HepG2 (cell line): ENCODE data around the gene PTPRCAP. TPM values are rescaled to one million over a fixed set of nuclear protein-coding genes. Genes with fewer than 3 reads are reported as not detected.

Source experiments
- AFF4 ChIP-seq: sonication (generic); formaldehyde crosslinking; IDR thresholded peaks from 2 replicates; pipeline ENCODE4 v1.4.0; 2020; ENCODE audit warnings: missing genetic modification reagents
- BHLHE40 ChIP-seq: IDR thresholded peaks from 2 replicates; pipeline ENCODE4 v1.6.1; 2011; ENCODE audit warnings: low read length, improper control_type of control experiment
- CERS6 ChIP-seq: sonication (generic); formaldehyde crosslinking; IDR thresholded peaks from 2 replicates; pipeline ENCODE4 v1.5.0; 2020; ENCODE audit warnings: missing genetic modification reagents
- HMGXB4 ChIP-seq, 2 experiments: sonication (generic) in 1 of 2; formaldehyde crosslinking in 1 of 2; IDR thresholded peaks; 2 replicates each; pipeline versions ENCODE4 v1.4.0 to v1.6.1; 2018 to 2020; ENCODE audit warnings: missing genetic modification reagents in 2 of 2, borderline replicate concordance in 1 of 2, low read depth in 1 of 2, mild to moderate bottlenecking in 1 of 2, missing biosample characterization in 1 of 2
- KLF6 ChIP-seq: IDR thresholded peaks from 2 replicates; pipeline ENCODE4 v1.8.0; 2016; ENCODE audit warnings: missing biosample characterization, missing genetic modification reagents
- MNT ChIP-seq: fragments of 450-650 bp; IDR thresholded peaks from 2 replicates; pipeline ENCODE4 v1.6.1; 2016
- MXI1 ChIP-seq: IDR thresholded peaks from 3 replicates; pipeline ENCODE4 v1.6.1; 2012; ENCODE audit warnings: low read depth, low read length, inconsistent platforms, borderline replicate concordance
- NFATC3 ChIP-seq: sonication (generic); formaldehyde crosslinking; IDR thresholded peaks from 2 replicates; pipeline ENCODE4 v1.5.1; 2020; ENCODE audit warnings: mild to moderate bottlenecking, missing genetic modification reagents
- NR1H2 ChIP-seq: sonication (generic); formaldehyde crosslinking; IDR thresholded peaks from 2 replicates; pipeline ENCODE4 v1.8.1; 2022; ENCODE audit warnings: low read depth, missing genetic modification reagents, borderline replicate concordance
- NR3C1 ChIP-seq: sonication (generic); formaldehyde crosslinking; IDR thresholded peaks from 2 replicates; pipeline ENCODE4 v1.4.0; 2020; ENCODE audit warnings: missing genetic modification reagents
- RCOR2 ChIP-seq: IDR thresholded peaks from 2 replicates; pipeline ENCODE4 v1.6.1; 2016; ENCODE audit warnings: missing biosample characterization, missing genetic modification reagents
- REL ChIP-seq: sonication (generic); formaldehyde crosslinking; conservative IDR thresholded peaks from 2 replicates; pipeline ENCODE4 v1.8.0; 2022; ENCODE audit warnings: mild to moderate bottlenecking, missing genetic modification reagents, moderate library complexity
- SNRNP70 ChIP-seq: fragments of 200-400 bp; formaldehyde crosslinking; IDR thresholded peaks from 2 replicates; pipeline ENCODE4 v1.6.1; 2017; ENCODE audit warnings: mild to moderate bottlenecking, low read depth, low read length, moderate library complexity
- YEATS4 ChIP-seq: sonication (generic); formaldehyde crosslinking; IDR thresholded peaks from 2 replicates; pipeline ENCODE4 v1.4.0; 2020; ENCODE audit warnings: missing genetic modification reagents, borderline replicate concordance
- ZC3H13 ChIP-seq: sonication (generic); formaldehyde crosslinking; IDR thresholded peaks from 2 replicates; pipeline ENCODE4 v1.8.1; 2023; ENCODE audit warnings: mild to moderate bottlenecking, missing genetic modification reagents, moderate library complexity
- ZNF230 ChIP-seq: sonication (generic); formaldehyde crosslinking; IDR thresholded peaks from 2 replicates; pipeline ENCODE4 v1.4.0; 2020; ENCODE audit warnings: mild to moderate bottlenecking, missing genetic modification reagents
- ZNF44 ChIP-seq: sonication (generic); formaldehyde crosslinking; IDR thresholded peaks from 2 replicates; pipeline ENCODE4 v1.5.1; 2020; ENCODE audit warnings: mild to moderate bottlenecking, missing genetic modification reagents
- ZNF460 ChIP-seq: sonication (generic); formaldehyde crosslinking; IDR thresholded peaks from 2 replicates; pipeline ENCODE4 v1.5.1; 2020; ENCODE audit warnings: missing genetic modification reagents, mild to moderate bottlenecking, borderline replicate concordance
- ZNF546 ChIP-seq: sonication (generic); formaldehyde crosslinking; conservative IDR thresholded peaks from 2 replicates; pipeline ENCODE4 v1.8.1; 2023; ENCODE audit warnings: mild to moderate bottlenecking, missing genetic modification reagents
- ZNF775 ChIP-seq: sonication (generic); formaldehyde crosslinking; IDR thresholded peaks from 2 replicates; pipeline ENCODE4 v1.4.0; 2020; ENCODE audit warnings: missing genetic modification reagents, mild to moderate bottlenecking, moderate library complexity, borderline replicate concordance
- polyA plus RNA-seq, 8 experiments: library from polyadenylated mRNA; depleted of rRNA in 3 of 8; stranded (reverse) in 7 of 8; unstranded in 1 of 8; fragments of >200 nt; fragmentation: Illumina TruSeq in 4 of 8; extraction: Trizol in 4 of 8; gene quantifications; 2 replicates each; pipeline versions ENCODE4 v1.2.1 to v1.2.3, GENCODE V29; 2011 to 2016; ENCODE audit warnings: low read depth in 4 of 8, missing spikeins in 1 of 8, mixed read lengths in 1 of 8; ENCODE audit not compliant: insufficient read depth in 1 of 8
- total RNA-seq, 5 experiments: library from RNA; depleted of rRNA; stranded (reverse); fragments of >200 nt; fragmentation: Illumina TruSeq; extraction: Trizol; gene quantifications; 2 replicates each; pipeline ENCODE4 v1.2.3, GENCODE V29; 2016; ENCODE audit warnings: low read depth in 1 of 5

PTPRCAP gene
- total and polyA plus RNA-seq, 2 of the 13 experiments (the other 11 are each of a cell fraction or from before 2014, with no cell fraction given) = 0.60 to 0.70 TPM

DNA sequence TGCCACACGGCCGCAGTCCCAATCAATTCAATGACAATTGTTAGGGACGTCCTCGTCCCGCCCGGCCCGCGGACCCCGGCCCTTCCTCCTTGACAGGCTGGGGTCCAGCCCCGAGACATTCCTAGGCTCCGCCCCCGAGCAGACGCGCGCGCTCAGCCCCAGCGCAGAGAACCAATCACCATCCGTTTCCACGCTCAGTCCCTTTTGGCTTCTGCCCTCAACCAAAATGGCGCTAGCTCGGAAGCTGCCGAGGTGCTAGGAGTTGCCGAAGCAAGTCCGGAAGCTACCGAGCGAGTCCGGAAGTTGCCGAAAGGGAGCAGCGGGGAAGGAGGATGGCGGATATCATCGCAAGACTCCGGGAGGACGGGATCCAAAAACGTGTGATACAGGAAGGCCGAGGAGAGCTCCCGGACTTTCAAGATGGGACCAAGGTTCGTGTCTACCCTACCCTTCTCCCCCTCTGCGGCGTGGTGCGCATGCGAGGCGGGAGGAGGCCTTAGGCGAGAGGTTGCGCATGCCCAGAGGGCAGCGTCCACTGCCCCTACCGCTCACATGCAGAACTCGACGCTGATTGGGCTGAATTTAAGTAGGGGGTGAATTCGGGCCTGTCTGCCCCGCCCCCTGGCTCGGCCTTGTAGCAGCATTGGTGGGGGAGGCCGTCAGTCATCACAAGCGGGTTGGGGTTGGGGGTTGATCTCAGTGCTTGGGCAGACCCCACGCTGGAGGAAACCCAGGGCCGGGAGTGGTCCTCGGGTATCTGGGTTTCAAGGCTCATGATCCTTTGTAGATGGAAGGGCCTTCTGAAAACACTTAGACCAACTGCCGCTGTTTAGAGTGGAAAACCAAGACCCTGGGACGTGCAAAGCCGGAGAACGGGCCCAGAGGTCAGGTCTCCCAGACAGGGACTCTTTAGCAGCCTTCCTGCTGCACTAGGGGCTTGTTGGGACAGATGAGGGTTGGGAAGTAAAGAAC is 45.6 kb upstream of the PTPRCAP start, which contains the start of gene AIP (continued):
- TF ChIP-seq MNT (peak; percentile 10; the same call in 1 of the 2 replicates), ZNF44 (peak; percentile 82), SNRNP70 (no peak), KLF6 (peak; percentile 98), ZC3H13 (CRISPR knock-in tag) (peak; percentile 77; the same call in 1 of the 2 replicates), BHLHE40 (no peak), ZNF460 (no peak; the same call in 1 of the 2 replicates), ZNF546 (CRISPR knock-in tag) (peak; percentile 97), HMGXB4 (CRISPR knock-in tag; IDR thresholded peaks at IDR 0.05; ENCODE audit: borderline replicate concordance in 1 of 2, low read depth in 1 of 2) (peak; percentile 76 to 78; a peak in 3 of 4 replicates), ZNF775 (peak; percentile 94), ZNF230 (CRISPR knock-in tag) (peak; percentile 94; the same call in 1 of the 2 replicates), RCOR2 (CRISPR knock-in tag) (peak; percentile 68; the same call in 1 of the 2 replicates), CERS6 (CRISPR knock-in tag) (peak; percentile 88; the same call in 1 of the 2 replicates), AFF4 (CRISPR knock-in tag) (no peak), NR1H2 (CRISPR knock-in tag) (peak; percentile 94), REL (peak; percentile 90), MXI1 (peak; percentile 47; the same call in 1 of the 3 replicates), YEATS4 (CRISPR knock-in tag) (peak; percentile 78), NFATC3 (CRISPR knock-in tag) (peak; percentile 98), NR3C1 (CRISPR knock-in tag) (no peak)
